Fibroblast of lung (primary cell): ENCODE data around the gene NDUFA11.

Source experiments
- EZH2 ChIP-seq: IDR thresholded peaks from 2 replicates; pipeline ENCODE4 v1.5.1; 2012; ENCODE audit warnings: low read length, control low read depth, mild to moderate bottlenecking; ENCODE audit errors: missing control alignments
- TF ChIP-seq, protein P1 (sequence below), 2 donors: IDR thresholded peaks in 1 of 2; conservative IDR thresholded peaks in 1 of 2; 1 replicate in 1 of 2; 2 replicates in 1 of 2; pipeline ENCODE4 v1.5.1; 2011 to 2012; ENCODE audit warnings: low read length in 2 of 2, control low read depth in 1 of 2, inconsistent platforms in 1 of 2, low read depth in 1 of 2, mild to moderate bottlenecking in 1 of 2

DNA sequence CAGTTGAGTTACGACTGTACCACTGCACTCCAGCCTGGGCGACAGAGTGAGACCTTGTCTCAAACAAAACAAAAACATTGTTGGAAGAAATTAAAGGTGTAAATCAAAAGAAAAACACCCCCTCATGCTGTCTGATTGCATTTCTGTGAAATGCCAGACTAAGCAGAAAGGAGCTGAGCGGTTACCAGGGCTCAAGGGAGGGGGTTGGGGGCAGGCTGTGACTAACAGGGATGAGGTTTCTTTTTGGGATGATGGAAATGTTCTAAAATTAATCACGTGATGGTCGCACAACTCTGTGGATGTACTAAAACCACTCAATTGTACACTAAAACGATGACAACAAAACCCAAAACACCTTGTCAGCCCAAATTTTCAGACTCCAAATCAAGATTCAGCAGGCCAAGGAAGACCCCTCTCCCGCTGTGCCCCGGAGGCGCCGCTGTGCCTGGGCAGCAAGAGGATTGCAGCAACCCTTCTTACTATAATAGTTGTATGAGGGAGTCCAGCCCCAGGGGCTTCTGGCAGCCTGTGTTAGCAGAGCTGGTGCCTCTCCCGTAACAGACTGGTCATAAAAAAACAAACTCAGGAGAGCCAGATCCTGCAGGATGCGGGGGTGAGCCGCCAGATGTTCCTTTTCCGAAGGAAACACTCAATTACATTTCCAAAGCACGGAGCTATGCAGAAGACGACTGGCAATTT lies 31.3 kb upstream of the NDUFA11 start:
- TF ChIP-seq, protein P1, sequence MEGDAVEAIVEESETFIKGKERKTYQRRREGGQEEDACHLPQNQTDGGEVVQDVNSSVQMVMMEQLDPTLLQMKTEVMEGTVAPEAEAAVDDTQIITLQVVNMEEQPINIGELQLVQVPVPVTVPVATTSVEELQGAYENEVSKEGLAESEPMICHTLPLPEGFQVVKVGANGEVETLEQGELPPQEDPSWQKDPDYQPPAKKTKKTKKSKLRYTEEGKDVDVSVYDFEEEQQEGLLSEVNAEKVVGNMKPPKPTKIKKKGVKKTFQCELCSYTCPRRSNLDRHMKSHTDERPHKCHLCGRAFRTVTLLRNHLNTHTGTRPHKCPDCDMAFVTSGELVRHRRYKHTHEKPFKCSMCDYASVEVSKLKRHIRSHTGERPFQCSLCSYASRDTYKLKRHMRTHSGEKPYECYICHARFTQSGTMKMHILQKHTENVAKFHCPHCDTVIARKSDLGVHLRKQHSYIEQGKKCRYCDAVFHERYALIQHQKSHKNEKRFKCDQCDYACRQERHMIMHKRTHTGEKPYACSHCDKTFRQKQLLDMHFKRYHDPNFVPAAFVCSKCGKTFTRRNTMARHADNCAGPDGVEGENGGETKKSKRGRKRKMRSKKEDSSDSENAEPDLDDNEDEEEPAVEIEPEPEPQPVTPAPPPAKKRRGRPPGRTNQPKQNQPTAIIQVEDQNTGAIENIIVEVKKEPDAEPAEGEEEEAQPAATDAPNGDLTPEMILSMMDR (conservative IDR thresholded peaks at IDR 0.05 in 1 of 2, IDR thresholded peaks at IDR 0.05 in 1 of 2; ENCODE audit: low read depth in 1 of 2, low read length in 2 of 2), result peak in 1 of 2 donors; percentile 1
- no peak for TF ChIP-seq EZH2
